Neural cell (in vitro differentiated cells): ENCODE results near the gene C1QTNF7.

Experiments used
- CTCF ChIP-seq: fragments of 450-650 bp; IDR thresholded peaks from 2 replicates; pipeline ENCODE4 v1.5.1; 2014; ENCODE audit warnings: antibody characterized with exemption, mild to moderate bottlenecking, moderate library complexity; ENCODE audit not compliant: poor library complexity, severe bottlenecking
- EZH2 ChIP-seq: fragments of 200-600, 300-800 bp; shearing (Covaris generic), sonication (generic); IDR thresholded peaks from 2 replicates; pipeline ENCODE4 v1.6.1; 2014; ENCODE audit warnings: antibody characterized with exemption, low read length, borderline replicate concordance, mild to moderate bottlenecking; ENCODE audit not compliant: insufficient read depth, poor library complexity, severe bottlenecking
- MXI1 ChIP-seq: fragments of 450-650 bp; conservative IDR thresholded peaks from 2 replicates; pipeline ENCODE4 v1.6.1; 2014; ENCODE audit warnings: antibody characterized with exemption, mild to moderate bottlenecking; ENCODE audit not compliant: poor library complexity, severe bottlenecking
- TAF1 ChIP-seq: IDR thresholded peaks from 2 replicates; pipeline ENCODE4 v1.6.1; 2012; ENCODE audit warnings: low read depth

GRCh38 chr4:15489551-15489950 is 61.7 kb downstream of the C1QTNF7 start:
- no peak for TF ChIP-seq CTCF
- TF ChIP-seq MXI1 = no peak
- TF ChIP-seq EZH2 = no peak
- no peak for TF ChIP-seq TAF1
